Measurements from ENCODE around the gene DLEC1. TPM values are rescaled to one million over a fixed set of nuclear protein-coding genes. Genes with fewer than 3 reads are reported as not detected.

DLEC1 gene
- total and polyA plus RNA-seq, 2 donors (not counting 1 experiment from before 2014, with no cell fraction given): under 0.01 to 0.02 TPM

- TF ChIP-seq EZH2 (IDR thresholded peaks at IDR 0.05; ENCODE audit: low read length, missing control alignments) (no peak), CTCF (conservative IDR thresholded peaks at IDR 0.05 in 1 of 2, IDR thresholded peaks at IDR 0.05 in 1 of 2; ENCODE audit: low read depth in 1 of 2, low read length in 2 of 2) (no peak)
- Histone ChIP-seq H3K9ac (ENCODE audit: insufficient read depth, low read length) (no peak within 1 kb of the TSS), H2AFZ (ENCODE audit: low read length) (no peak within 1 kb of the TSS), H3K79me2 (ENCODE audit: control insufficient read depth, insufficient read depth, low read length) (no peaks in the 10 kb centered on the region), H3K4me3 (replicated peaks in 1 of 4; ENCODE audit: control extremely low read depth in 1 of 4, insufficient read depth in 1 of 4, low read depth in 3 of 4, low read length in 4 of 4) (no peak within 1 kb of the TSS), H3K4me1 (ENCODE audit: control insufficient read depth, extremely low read depth, insufficient read depth, low read length) (peaks cover 2% of the 10 kb centered on the region), H4K20me1 (ENCODE audit: control insufficient read depth, extremely low read depth, insufficient read depth, low read length) (no peaks in the 10 kb centered on the region), H3K4me2 (ENCODE audit: extremely low read depth, insufficient read depth, low read length) (no peak within 1 kb of the TSS), H3K27ac (ENCODE audit: insufficient read depth, low read length) (no peak within 1 kb of the TSS), H3K27me3 (ENCODE audit: control insufficient read depth, insufficient read depth, low read length) (no peaks in the 10 kb centered on the region), H3K9me3 (ENCODE audit: control insufficient read depth, insufficient read depth, low read depth, low read length) (no peaks in the 10 kb centered on the region), H3K36me3 (ENCODE audit: control insufficient read depth, insufficient read depth, low read length) (no peaks in the 10 kb centered on the region)
- DNase-seq (ENCODE audit: low read depth in 2 of 2): no peak
Measured at GRCh38 chr3:37990527-37990926, 48.5 kb upstream of the DLEC1 start, which contains the start of gene VILL. VILL (plus strand) TSS chr3:37990786; CDS start chr3:37993673, 2,887 bp downstream.

GRCh38 chr3:37991109-37991508, 47.9 kb upstream of the DLEC1 start:
- Histone ChIP-seq H3K9ac (ENCODE audit: insufficient read depth, low read length) (no peak overlapping the region), H2AFZ (ENCODE audit: low read length) (no peak overlapping the region), H4K20me1 (ENCODE audit: control insufficient read depth, extremely low read depth, insufficient read depth, low read length) (no peaks in the 10 kb centered on the region), H3K79me2 (ENCODE audit: control insufficient read depth, insufficient read depth, low read length) (no peaks in the 10 kb centered on the region), H3K27ac (ENCODE audit: insufficient read depth, low read length) (no peak overlapping the region), H3K4me3 (replicated peaks in 1 of 4; ENCODE audit: control extremely low read depth in 1 of 4, insufficient read depth in 1 of 4, low read depth in 3 of 4, low read length in 4 of 4) (no peak overlapping the region), H3K4me2 (ENCODE audit: extremely low read depth, insufficient read depth, low read length) (no peak overlapping the region), H3K4me1 (ENCODE audit: control insufficient read depth, extremely low read depth, insufficient read depth, low read length) (peaks cover 2% of the 10 kb centered on the region), H3K36me3 (ENCODE audit: control insufficient read depth, insufficient read depth, low read length) (no peaks in the 10 kb centered on the region), H3K9me3 (ENCODE audit: control insufficient read depth, insufficient read depth, low read depth, low read length) (no peaks in the 10 kb centered on the region), H3K27me3 (ENCODE audit: control insufficient read depth, insufficient read depth, low read length) (no peaks in the 10 kb centered on the region)
- TF ChIP-seq CTCF (conservative IDR thresholded peaks at IDR 0.05 in 1 of 2, IDR thresholded peaks at IDR 0.05 in 1 of 2; ENCODE audit: low read depth in 1 of 2, low read length in 2 of 2) (no peak), EZH2 (IDR thresholded peaks at IDR 0.05; ENCODE audit: low read length, missing control alignments) (no peak)
- no peak for DNase-seq (ENCODE audit: low read depth in 2 of 2)

GRCh38 chr3:37991823-37992222, 47.2 kb upstream of the DLEC1 start:
- no peak overlapping the region for H3K27ac ChIP-seq (ENCODE audit: insufficient read depth, low read length)
- TF ChIP-seq EZH2 (IDR thresholded peaks at IDR 0.05; ENCODE audit: low read length, missing control alignments) (no peak), CTCF (conservative IDR thresholded peaks at IDR 0.05 in 1 of 2, IDR thresholded peaks at IDR 0.05 in 1 of 2; ENCODE audit: low read depth in 1 of 2, low read length in 2 of 2) (no peak)

More at GRCh38 chr3:37991823-37992222, 47.2 kb upstream of the DLEC1 start:
- no peaks in the 10 kb centered on the region for H4K20me1 ChIP-seq (ENCODE audit: control insufficient read depth, extremely low read depth, insufficient read depth, low read length)
- H2AFZ ChIP-seq (ENCODE audit: low read length): no peak overlapping the region
- no peaks in the 10 kb centered on the region for H3K9me3 ChIP-seq (ENCODE audit: control insufficient read depth, insufficient read depth, low read depth, low read length)
- no peak for DNase-seq (ENCODE audit: low read depth in 2 of 2)
- no peak overlapping the region for H3K4me3 ChIP-seq (replicated peaks in 1 of 4; ENCODE audit: control extremely low read depth in 1 of 4, insufficient read depth in 1 of 4, low read depth in 3 of 4, low read length in 4 of 4)
- no peak overlapping the region for H3K4me2 ChIP-seq (ENCODE audit: extremely low read depth, insufficient read depth, low read length)
- no peaks in the 10 kb centered on the region for H3K36me3 ChIP-seq (ENCODE audit: control insufficient read depth, insufficient read depth, low read length)
- no peak overlapping the region for H3K9ac ChIP-seq (ENCODE audit: insufficient read depth, low read length)
- no peaks in the 10 kb centered on the region for H3K79me2 ChIP-seq (ENCODE audit: control insufficient read depth, insufficient read depth, low read length)
- peaks cover 2% of the 10 kb centered on the region for H3K4me1 ChIP-seq (ENCODE audit: control insufficient read depth, extremely low read depth, insufficient read depth, low read length)
- no peaks in the 10 kb centered on the region for H3K27me3 ChIP-seq (ENCODE audit: control insufficient read depth, insufficient read depth, low read length)
